Ovary (tissue), 3 donors: ENCODE data around the gene MEAK7.

Experiments used
- EP300 ChIP-seq: sonication (generic); formaldehyde crosslinking; IDR thresholded peaks from one replicate; pipeline ENCODE4 v1.6.1; 2017; ENCODE audit warnings: antibody characterized with exemption
- POLR2A ChIP-seq: fragments of 450-650 bp; IDR thresholded peaks from one replicate; pipeline ENCODE4 v1.6.1; 2017; ENCODE audit warnings: antibody characterized with exemption, mild to moderate bottlenecking, moderate library complexity
- TF ChIP-seq, protein P1 (sequence below), 3 donors: fragments of 450-650 bp in 2 of 3; fragments of 200-600 bp in 1 of 3; IDR thresholded peaks; one replicate each; pipeline versions ENCODE4 v1.5.1 to v1.8.0; 2016 to 2022; ENCODE audit warnings: antibody characterized with exemption in 3 of 3, mild to moderate bottlenecking in 1 of 3
- donor health status: DM: no; HTN: no; CAD: no.

DNA sequence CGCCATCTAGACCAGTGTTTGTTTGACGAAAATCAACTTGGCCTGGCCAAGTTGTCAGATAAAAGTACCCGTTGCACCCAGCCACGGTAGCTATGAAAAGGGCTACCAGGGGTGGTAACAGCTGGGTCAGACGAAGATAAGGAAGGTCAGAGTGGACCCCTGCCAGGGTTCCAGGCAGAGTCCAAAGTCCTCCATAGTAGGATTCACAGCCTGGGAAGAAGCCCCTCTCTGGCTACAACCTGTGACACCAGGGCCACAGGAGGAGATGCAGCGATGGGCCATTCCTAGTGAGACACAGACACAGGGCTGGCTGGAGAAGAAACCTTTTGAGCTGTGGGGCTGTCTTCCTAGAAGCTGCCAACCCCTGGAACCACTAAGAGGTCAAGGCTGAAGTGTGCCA lies 39.3 kb downstream of the MEAK7 start:
- TF ChIP-seq, protein P1, sequence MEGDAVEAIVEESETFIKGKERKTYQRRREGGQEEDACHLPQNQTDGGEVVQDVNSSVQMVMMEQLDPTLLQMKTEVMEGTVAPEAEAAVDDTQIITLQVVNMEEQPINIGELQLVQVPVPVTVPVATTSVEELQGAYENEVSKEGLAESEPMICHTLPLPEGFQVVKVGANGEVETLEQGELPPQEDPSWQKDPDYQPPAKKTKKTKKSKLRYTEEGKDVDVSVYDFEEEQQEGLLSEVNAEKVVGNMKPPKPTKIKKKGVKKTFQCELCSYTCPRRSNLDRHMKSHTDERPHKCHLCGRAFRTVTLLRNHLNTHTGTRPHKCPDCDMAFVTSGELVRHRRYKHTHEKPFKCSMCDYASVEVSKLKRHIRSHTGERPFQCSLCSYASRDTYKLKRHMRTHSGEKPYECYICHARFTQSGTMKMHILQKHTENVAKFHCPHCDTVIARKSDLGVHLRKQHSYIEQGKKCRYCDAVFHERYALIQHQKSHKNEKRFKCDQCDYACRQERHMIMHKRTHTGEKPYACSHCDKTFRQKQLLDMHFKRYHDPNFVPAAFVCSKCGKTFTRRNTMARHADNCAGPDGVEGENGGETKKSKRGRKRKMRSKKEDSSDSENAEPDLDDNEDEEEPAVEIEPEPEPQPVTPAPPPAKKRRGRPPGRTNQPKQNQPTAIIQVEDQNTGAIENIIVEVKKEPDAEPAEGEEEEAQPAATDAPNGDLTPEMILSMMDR (IDR thresholded peaks at IDR 0.05) = no peak
- no peak for TF ChIP-seq EP300
- TF ChIP-seq POLR2A = no peak
